Colonic mucosa (tissue), 4 donors: ENCODE results near the gene VIT. TPM values are rescaled to one million over a fixed set of nuclear protein-coding genes. Genes with fewer than 3 reads are reported as not detected.

Experiments used
- DNase-seq: peaks from one replicate; pipeline ENCODE4 v3.0.0-alpha.2; 2020
- H3K27ac ChIP-seq: fragments of 200-600 bp; one replicate; pipeline ENCODE4 v1.8.0; 2021
- H3K27me3 ChIP-seq: fragments of 200-600 bp; one replicate; pipeline ENCODE4 v1.8.0; 2021
- H3K36me3 ChIP-seq: fragments of 200-600 bp; one replicate; pipeline ENCODE4 v1.8.0; 2021
- H3K4me1 ChIP-seq: fragments of 200-600 bp; one replicate; pipeline ENCODE4 v1.8.0; 2021; ENCODE audit warnings: mild to moderate bottlenecking
- H3K4me3 ChIP-seq: fragments of 200-600 bp; one replicate; pipeline ENCODE4 v1.8.0; 2021
- H3K9ac ChIP-seq, 2 donors: one replicate each; pipeline ENCODE4 v1.7.0; 2013; ENCODE audit warnings: control low read depth in 2 of 2, low read depth in 2 of 2, low read length in 2 of 2
- H3K9me3 ChIP-seq: fragments of 200-600 bp; one replicate; pipeline ENCODE4 v1.8.0; 2021
- intact Hi-C: fragments of 100-400 bp; cut with DNase I; formaldehyde crosslinking; loops from one replicate; pipeline ENCODE4 v1.14.1; 2022
- total RNA-seq, 2 donors: library from RNA; stranded (reverse); fragmentation: NEBNext Ultra II Directional in 1 of 2; extraction: Animal tissue kit (Norgen Biotek cat#: 25700) in 1 of 2; gene quantifications; one replicate each; pipeline ENCODE4 v1.2.1, GENCODE V29; 2021
- TF ChIP-seq, protein P1 (sequence below): fragments of 200-600 bp; IDR thresholded peaks from one replicate; pipeline ENCODE4 v1.8.0; 2022; ENCODE audit warnings: antibody characterized with exemption, mild to moderate bottlenecking
- donor health status: healthy.
- donor health status: DM: no; HTN: no; CAD: no.
- donor health status: DM: no; HTN: no; CAD: no.

The VIT gene
- total RNA-seq, 2 donors from 2014 or later = 0.20 to 0.21 TPM

DNA sequence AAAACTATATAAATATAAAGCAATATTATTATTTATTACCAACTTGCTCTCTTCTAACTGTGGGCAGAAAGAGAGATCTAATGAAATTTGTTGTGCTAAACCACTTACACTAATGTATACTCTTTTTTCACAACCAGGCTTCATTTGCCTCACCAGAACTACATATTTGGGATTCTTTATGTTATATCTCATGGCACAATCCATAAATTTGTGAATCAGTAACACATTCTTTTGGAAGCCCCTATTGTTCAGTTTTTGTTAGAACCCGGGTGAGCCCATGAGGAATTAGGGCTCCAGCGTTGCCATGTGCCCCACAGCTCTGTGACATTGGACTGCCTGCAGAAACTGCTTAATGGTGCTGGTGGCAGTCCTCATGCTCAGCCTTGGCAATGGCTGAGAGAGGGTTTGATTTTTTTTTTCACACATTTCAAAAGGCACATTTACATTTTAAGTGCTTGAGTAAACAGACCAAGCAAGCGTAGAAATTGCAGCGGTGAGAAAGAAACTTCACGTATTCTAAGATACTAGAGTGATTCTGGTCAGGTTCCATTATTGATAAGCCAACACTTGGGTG is 15.3 kb downstream of the VIT start:
- DNase-seq = no peak
- TF ChIP-seq, protein P1, sequence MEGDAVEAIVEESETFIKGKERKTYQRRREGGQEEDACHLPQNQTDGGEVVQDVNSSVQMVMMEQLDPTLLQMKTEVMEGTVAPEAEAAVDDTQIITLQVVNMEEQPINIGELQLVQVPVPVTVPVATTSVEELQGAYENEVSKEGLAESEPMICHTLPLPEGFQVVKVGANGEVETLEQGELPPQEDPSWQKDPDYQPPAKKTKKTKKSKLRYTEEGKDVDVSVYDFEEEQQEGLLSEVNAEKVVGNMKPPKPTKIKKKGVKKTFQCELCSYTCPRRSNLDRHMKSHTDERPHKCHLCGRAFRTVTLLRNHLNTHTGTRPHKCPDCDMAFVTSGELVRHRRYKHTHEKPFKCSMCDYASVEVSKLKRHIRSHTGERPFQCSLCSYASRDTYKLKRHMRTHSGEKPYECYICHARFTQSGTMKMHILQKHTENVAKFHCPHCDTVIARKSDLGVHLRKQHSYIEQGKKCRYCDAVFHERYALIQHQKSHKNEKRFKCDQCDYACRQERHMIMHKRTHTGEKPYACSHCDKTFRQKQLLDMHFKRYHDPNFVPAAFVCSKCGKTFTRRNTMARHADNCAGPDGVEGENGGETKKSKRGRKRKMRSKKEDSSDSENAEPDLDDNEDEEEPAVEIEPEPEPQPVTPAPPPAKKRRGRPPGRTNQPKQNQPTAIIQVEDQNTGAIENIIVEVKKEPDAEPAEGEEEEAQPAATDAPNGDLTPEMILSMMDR = no peak
- Histone ChIP-seq H3K27me3 (no peaks in the 10 kb centered on the region), H3K9me3 (no peaks in the 10 kb centered on the region), H3K4me3 (no peak overlapping the region), H3K4me1 (no peaks in the 10 kb centered on the region), H3K36me3 (no peaks in the 10 kb centered on the region), H3K9ac (no peak overlapping the region), H3K27ac (no peak overlapping the region)
- intact Hi-C loops = no loop called here

DNA sequence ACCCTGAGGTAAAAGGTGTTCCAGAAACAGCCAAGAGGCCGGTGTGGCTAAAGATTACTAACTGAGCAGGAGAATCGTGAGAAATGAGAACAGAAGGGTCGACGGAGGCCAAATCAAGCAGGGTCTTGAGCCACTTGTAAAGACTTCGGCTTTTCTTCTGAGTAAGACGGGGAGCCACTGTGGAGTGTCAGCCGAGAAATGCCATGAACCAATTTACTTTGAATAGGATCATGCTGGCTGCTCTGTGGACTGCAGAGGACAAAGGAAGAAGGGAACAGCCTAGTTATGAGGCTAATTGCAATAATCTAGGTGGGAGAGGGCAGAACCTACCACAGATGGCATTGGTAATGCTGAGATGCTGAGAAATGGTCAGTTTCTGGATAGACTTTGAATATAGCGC is 16.8 kb downstream of the VIT start:
- H3K9ac ChIP-seq = no peak overlapping the region
- no peak for DNase-seq
- TF ChIP-seq, protein P1 = no peak
- intact Hi-C loops = no loop called here
- no peaks in the 10 kb centered on the region for H3K9me3 ChIP-seq
- no peaks in the 10 kb centered on the region for H3K36me3 ChIP-seq
- no peak overlapping the region for H3K4me3 ChIP-seq
- H3K27me3 ChIP-seq = no peaks in the 10 kb centered on the region
- H3K4me1 ChIP-seq = no peaks in the 10 kb centered on the region
- H3K27ac ChIP-seq = no peak overlapping the region

DNA sequence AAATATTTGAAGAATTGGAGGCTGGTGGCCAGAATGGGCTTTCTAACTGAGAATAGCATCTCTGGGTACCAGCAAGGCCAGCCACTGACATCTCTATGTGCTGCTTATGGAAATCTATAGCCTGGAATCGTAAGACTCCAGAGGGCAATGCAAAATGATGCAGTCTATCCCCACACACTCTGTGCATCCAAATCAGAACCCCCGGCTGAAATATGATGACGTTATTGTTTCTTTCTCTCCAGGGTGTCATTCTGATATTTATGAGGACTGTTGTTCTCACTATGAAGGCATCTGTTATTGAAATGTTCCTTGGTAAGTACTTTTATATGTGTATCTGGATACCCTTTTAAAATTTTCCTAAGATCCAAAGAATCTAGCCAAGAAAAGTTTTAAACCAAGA is 19.6 kb downstream of the VIT start:
- Histone ChIP-seq H3K27me3 (no peaks in the 10 kb centered on the region), H3K4me1 (no peaks in the 10 kb centered on the region), H3K27ac (no peak overlapping the region), H3K4me3 (no peak overlapping the region), H3K9ac (no peak overlapping the region), H3K9me3 (no peaks in the 10 kb centered on the region), H3K36me3 (no peaks in the 10 kb centered on the region)
- intact Hi-C loops = no loop called here
- DNase-seq = no peak
- TF ChIP-seq, protein P1 = no peak

DNA sequence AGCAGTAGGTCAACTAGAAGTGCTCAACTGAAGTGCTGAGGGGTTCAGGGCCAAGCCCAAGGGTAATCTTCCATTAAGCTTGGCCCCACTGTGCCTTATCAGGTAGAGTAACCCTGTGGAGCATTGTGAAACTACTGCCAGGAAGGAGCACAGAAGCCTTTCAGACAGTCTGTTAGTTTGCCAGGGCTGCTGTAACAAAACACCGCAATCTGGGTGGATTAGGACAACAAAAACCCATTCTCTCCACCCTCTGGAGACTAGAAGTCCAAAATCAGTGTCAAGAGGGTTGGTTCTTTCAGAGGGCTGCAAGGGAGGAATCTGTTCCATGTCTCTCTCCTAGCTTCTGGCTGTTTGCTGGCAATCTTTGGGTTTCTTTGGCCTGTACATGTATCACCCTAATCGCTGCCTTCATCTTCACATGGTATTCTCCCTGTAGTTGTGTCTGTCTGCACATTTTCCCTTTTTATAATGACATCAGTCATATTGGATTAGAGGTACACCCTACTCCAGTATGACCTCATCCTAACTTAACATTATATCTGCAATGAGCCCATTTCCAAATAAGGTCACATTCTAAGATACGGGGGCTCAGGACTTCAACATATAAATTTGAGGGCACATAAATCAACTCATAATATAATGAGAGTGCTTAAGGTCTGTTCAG is 21.2 kb downstream of the VIT start:
- H3K4me3 ChIP-seq = no peak overlapping the region
- no peak overlapping the region for H3K27ac ChIP-seq
- H3K9ac ChIP-seq = no peak overlapping the region
- TF ChIP-seq, protein P1 = no peak
- H3K4me1 ChIP-seq = no peaks in the 10 kb centered on the region
- DNase-seq = no peak
- no peaks in the 10 kb centered on the region for H3K36me3 ChIP-seq
- H3K9me3 ChIP-seq = no peaks in the 10 kb centered on the region
- no peaks in the 10 kb centered on the region for H3K27me3 ChIP-seq
- intact Hi-C loops = no loop called here

DNA sequence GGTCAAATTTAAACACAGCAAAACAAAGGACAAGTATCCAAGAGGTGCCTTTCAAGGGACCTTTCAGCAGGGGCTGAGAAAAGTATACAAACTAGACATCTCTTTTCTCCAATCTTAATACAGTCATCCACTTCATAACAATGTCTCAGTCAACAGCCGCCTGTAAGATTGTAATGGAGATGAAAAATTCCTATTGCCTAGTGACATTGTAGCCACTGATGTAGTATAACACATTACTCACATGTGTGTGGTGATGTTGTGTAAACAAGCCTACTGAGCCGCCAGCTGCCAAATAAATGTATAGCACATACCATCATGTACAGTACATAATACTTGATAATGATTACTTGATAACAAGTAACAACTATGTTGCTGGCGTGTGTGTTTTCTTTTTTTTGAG is 31.0 kb downstream of the VIT start:
- no peaks in the 10 kb centered on the region for H3K36me3 ChIP-seq
- H3K27ac ChIP-seq = no peak overlapping the region
- H3K27me3 ChIP-seq = no peaks in the 10 kb centered on the region
- no peaks in the 10 kb centered on the region for H3K4me1 ChIP-seq
- intact Hi-C loops = no loop called here
- H3K9me3 ChIP-seq = no peaks in the 10 kb centered on the region
- no peak overlapping the region for H3K9ac ChIP-seq
- DNase-seq = no peak
- TF ChIP-seq, protein P1 = no peak
- H3K4me3 ChIP-seq = no peak overlapping the region
